NCI-H1048 (cell line): ENCODE measurements around the gene UBE2L3.
"Not testable (repeated sequence)": the region's sequence is repeated elsewhere in the genome, so short reads cannot be mapped to it uniquely, and the experiment has no call there.

ENCODE experiments used
- DNase-seq: peaks from one replicate; lab custom pipeline; 2025; lab: John Stamatoyannopoulos, UW

Gene UBE2L3

GRCh38 chr22:21602579-21602978 lies 35.1 kb downstream of the UBE2L3 start:
- DNase-seq, result no peak

DNA sequence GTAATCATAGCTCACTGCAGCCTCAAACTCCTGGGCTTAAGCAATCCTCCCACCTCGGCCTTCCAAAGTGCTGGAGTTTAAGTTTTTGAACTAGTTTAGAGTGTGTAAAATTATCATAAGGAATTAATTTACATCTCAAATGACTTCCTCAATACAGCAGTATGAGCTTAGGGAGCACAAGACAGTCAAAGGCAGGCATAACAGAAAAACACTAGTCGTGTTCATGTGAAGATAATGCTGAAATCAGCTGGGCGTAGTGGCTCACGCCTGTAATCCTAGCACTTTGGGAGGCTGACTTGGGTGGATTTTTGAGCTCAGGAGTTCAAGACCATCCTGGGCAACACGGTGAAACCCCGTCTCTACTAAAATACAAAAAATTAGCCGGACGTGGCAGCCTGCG lies 36.5 kb downstream of the UBE2L3 start:
- no peak for DNase-seq

DNA sequence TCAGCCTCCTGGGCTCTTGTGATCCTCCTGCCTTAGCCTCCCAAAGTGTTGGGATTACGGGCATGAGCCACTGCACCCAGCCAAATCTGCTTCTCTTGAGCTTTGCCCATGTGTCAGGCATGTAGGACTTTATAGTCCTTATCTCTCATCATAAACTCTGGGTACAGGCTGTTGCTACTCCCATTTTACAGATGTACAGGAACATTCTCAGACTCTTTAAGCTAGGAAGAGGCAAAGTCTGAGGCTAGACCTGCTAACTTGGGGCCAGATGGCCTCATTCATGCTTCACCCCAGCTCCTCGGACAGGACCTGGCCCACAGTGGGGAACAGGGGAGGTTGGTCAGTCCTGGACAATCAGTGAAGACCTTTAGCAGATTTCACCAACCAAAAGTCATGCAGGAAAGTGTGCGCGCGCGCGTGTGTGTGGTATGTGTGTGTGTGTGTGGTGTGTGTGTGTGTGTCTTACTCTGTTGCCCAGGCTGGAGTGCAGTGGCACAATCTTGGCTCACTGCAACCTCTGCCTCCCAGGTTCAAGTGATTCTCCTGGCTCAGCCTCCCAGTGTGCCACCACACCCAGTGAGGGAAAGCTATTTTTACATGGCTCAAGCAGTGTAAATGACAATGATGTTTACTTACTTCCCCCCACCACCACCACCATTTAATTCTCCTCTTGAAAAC lies 38.5 kb downstream of the UBE2L3 start:
- no peak for DNase-seq

DNA sequence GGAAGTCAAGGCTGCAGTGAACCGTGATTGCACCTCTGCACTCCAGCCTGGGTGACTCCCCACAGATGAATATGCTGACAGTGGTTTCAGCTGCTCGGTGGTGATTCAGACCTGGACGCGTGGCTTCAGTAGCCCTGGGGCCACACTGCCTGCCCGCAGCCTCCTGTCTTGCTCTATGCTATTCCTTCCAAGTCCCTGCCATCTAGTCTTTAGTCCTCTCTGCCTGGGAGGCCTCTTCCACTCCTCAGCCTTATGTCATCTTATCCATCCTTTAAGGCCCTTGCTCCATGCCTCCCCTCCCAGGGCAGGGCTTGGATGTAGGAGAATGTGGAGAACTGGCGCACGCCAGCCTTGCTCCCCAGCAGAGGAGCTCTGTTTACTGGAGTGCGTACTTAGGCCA lies 39.3 kb downstream of the UBE2L3 start:
- no peak for DNase-seq

DNA sequence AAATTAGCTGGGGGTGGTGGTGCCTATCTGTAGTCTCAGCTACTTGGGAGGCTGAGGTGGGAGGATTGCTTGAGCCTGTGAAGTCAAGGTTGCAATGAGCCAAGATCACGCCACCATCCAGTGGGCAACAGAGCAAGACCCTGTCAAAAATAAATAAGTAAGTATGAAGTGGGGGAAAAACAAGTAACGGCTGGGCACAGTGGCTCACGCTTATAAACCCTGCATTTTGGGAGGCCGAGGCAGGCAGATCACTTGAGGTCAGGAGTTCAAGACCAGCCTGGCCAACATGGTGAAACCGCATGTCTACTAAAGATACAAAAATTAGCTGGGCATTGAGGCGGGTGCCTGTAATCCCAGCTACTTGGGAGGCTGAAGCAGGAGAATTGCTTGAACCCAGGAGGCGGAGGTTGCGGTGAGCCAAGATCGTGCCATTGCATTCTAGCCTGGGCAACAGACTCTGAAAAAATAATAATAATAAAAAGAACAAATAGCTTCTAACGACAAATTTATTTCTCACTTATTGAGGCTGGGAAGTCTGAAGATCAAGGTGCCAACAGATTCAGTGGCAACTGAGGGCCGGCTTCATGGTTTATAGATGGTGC lies 42.1 kb downstream of the UBE2L3 start:
- DNase-seq, result not testable (repeated sequence)

- DNase-seq, result no peak
These were observed 43.9 kb downstream of the UBE2L3 start for GRCh38 chr22:21611210-21611977.

DNA sequence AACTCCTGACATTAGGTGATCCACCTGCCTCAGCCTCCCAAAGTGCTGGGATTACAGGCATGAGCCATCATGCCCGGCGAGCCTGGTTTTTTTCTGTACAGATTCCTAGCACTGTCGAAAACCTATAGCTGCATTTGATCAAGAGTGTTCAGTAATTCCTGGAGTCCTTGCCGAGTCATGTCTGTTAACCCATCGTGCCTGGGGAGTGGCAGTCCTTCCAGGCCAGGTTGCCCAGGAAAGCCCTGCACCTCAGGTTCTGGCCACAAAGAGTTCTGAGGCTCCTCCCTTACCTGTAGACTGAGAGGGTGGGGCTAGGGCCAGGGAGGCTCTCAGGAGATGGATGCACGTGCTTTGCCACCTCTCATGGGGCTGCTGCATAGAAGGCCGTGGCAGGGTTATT lies 45.3 kb downstream of the UBE2L3 start:
- DNase-seq, result no peak

GRCh38 chr22:21613553-21614233 lies 46.2 kb downstream of the UBE2L3 start:
- no peak for DNase-seq

- no peak for DNase-seq
These were observed 48.2 kb downstream of the UBE2L3 start for GRCh38 chr22:21615731-21616130.

GRCh38 chr22:21617337-21617736 lies 49.8 kb downstream of the UBE2L3 start:
- not testable (repeated sequence) for DNase-seq

DNA sequence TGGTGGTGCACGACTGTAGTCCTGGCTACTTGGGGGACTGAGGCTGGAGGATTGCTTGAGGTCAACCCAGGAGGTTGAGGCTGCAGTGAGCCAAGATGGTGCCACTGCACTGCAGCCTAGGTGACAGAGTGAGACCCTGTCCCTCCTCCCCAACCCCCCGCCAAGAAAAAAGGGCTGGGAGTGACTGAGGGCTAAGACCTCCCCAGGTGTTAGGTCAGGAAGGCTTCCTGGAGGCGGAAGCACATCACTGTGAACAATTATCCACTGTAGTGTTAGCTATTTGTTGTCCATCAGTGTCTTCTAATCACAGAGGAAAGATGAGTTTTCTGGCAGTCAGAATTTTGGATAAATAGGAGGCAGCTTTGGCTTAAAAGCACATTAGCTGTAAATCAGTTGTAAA lies 53.5 kb downstream of the UBE2L3 start:
- DNase-seq, result no peak

GRCh38 chr22:21622011-21622918 lies 54.8 kb downstream of the UBE2L3 start:
- DNase-seq, result no peak

DNA sequence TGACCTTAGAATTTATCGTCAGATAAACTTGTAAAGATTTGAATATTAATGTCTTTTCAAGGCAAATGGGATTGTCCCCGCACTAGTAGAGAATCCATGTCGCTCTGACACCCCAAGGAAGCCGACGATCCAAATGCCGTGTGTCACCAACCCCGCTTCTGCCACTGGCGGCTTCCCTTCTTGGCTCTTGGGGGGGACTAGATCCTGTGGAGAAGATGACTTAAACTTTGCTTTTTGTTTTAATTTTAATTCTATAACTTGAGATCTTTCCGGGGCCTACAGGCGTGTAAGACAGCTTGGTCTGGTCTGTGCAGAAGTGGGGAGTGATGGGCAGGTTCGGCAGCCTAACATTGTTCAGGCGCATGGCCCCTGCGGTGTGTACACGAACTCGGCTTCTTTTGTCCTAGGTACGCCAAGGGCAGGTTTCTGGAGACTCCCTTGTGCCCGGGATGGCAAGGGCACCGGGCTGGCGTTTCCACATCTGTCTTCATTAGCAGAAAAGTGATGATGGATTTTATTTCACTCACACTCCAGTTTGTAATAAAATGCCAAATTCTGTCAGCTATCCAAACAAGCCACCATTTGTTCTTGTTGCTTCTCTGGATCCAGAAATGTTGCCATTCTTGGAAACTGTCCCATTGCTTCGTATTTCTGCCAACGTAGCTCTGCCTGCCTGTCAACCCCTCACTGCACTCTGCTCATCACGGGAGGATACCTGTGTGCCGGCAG lies 55.6 kb downstream of the UBE2L3 start:
- no peak for DNase-seq

GRCh38 chr22:21623648-21623970 lies 56.1 kb downstream of the UBE2L3 start:
- DNase-seq, result no peak

DNA sequence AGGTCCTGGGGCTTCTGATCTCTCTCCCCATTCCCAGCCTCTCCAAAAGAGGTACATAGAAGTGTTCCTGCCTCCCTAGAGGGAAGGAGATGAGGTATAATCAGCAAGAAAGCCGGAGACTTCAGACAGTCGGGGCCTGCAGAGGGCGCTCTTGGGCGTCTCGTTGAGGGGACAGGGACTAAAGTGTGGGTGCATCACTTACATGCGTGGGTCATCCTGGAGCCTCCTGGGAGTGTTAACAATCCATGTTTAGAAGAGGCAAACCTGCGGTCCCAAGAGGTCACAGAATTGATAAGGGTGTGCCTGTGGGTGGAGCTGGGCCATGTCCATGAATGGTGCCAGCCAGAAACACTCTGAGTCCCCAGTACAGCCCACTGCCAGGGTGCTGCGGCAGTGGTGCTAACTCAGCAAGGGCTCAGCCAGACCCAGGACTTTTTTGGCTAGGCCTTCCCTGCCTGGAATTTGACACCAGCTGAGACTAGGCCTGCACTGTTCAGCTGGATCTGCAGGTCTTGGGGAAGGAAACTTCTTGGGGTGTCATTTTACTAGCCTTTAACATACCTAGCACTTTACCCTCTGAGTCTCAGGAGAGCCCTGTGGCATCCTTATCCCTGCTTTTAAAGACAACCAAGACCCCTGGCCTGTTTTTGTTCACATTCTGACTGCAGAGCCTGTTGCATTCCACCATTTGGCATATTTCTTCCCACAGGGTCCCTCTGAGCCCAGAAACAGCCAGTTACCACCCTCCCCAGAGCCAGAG lies 56.8 kb downstream of the UBE2L3 start:
- no peak for DNase-seq

GRCh38 chr22:21624880-21625791 lies 57.6 kb downstream of the UBE2L3 start:
- no peak for DNase-seq

DNA sequence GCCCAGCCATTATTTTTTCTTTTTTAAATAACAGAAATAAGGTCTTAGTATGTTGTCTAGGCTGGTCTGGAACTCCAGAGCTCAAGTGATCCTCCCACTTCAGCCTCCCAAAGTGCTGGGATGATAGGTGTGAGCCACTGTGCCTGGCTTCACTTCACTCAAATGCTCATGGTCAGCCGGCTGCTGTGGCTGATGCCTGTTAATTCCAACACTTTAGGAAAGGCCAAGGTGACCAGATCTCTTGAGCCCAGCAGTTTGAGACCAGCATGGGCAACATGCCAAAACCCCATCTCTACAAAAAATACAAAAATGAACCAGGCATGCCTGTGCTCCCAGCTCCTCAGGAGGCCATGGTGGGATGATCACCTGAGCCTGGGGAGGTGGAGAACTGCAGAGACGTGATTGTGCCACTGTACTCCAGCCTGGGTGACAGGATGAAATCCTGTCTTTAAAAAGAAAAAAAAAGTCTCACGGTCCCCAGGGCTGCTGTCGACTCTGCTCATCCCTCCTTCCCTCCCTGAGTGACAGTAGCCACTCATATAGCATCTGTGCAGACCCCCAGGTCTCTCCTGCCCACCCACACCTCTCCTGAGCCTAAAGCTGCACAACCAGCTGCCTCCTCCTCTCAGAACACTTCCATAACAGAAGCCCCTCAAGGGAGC lies 58.7 kb downstream of the UBE2L3 start:
- no peak for DNase-seq

DNA sequence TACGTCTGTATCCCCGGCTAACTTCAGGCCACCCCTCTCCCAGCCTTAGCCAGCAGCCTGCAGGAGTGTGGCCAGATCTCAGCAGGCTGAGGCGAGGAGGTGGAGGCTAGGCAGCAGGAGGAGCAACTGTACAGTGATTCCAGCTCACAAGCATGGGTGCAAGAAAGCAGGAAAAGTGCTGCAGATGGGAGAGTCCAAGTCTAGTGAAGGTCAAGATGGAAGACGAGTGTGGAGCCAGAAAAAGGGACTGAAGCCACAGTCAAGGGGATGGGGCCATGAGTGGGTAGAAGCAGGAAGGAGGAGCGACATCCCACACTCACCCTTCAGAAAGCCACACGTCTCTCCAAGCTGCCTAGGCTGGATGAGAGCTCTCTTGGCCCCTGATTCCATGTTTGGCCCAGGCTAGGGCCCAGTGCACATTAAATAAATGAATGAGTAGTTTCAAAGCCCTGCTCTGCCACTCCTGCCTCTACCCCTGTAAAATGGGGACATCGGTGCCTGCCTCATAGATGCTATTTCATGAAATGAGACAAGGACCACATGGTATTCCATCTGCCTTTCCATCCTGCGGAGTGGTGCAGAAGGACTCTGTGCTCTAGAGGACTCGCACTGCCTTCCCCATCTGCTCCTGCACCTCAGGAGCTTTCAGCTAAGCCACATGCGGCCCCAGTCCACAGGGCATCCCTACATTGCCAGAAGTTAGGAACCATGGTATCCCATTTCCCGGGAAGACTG lies 59.4 kb downstream of the UBE2L3 start:
- no peak for DNase-seq
